HG03095 (cell line): ENCODE data around the gene NLGN1.

ENCODE experiments used
- ATAC-seq: cut with Tn5 transposase; IDR thresholded peaks from one replicate; pipeline ENCODE4 v1.9.1; 2021; ENCODE audit warnings: moderate library complexity; ENCODE audit not compliant: unreplicated experiment

NLGN1 gene

GRCh38 chr3:173624086-173624485 is 226.5 kb downstream of the NLGN1 start:
- ATAC-seq: no peak

- ATAC-seq: no peak
Observed at GRCh38 chr3:173630849-173631248, 233.3 kb downstream of the NLGN1 start.

GRCh38 chr3:173632945-173633344 is 235.4 kb downstream of the NLGN1 start:
- no peak for ATAC-seq

GRCh38 chr3:173635826-173636225 is 238.3 kb downstream of the NLGN1 start:
- no peak for ATAC-seq

GRCh38 chr3:173639098-173639497 is 241.6 kb downstream of the NLGN1 start:
- ATAC-seq: no peak

GRCh38 chr3:173641696-173642095 is 244.2 kb downstream of the NLGN1 start:
- no peak for ATAC-seq

GRCh38 chr3:173644086-173645082 is 246.8 kb downstream of the NLGN1 start:
- ATAC-seq: no peak

GRCh38 chr3:173650596-173650995 is 253.1 kb downstream of the NLGN1 start:
- no peak for ATAC-seq

GRCh38 chr3:173652093-173652492 is 254.5 kb downstream of the NLGN1 start:
- ATAC-seq: no peak

- ATAC-seq: no peak
Observed at GRCh38 chr3:173653781-173654180, 256.2 kb downstream of the NLGN1 start.

- no peak for ATAC-seq
Observed at GRCh38 chr3:173659972-173660371, 262.4 kb downstream of the NLGN1 start.

- ATAC-seq: no peak
Observed at GRCh38 chr3:173660645-173661299, 263.2 kb downstream of the NLGN1 start.

- no peak for ATAC-seq
Observed at GRCh38 chr3:173663696-173664111, 266.2 kb downstream of the NLGN1 start.

- ATAC-seq: no peak
Observed at GRCh38 chr3:173676094-173676493, 278.6 kb downstream of the NLGN1 start.

- no peak for ATAC-seq
Observed at GRCh38 chr3:173681188-173681678, 283.7 kb downstream of the NLGN1 start.

- no peak for ATAC-seq
Observed at GRCh38 chr3:173685456-173685855, 287.9 kb downstream of the NLGN1 start.

- ATAC-seq: no peak
Observed at GRCh38 chr3:173688216-173688842, 290.8 kb downstream of the NLGN1 start.

GRCh38 chr3:173690542-173691180 is 293.1 kb downstream of the NLGN1 start:
- ATAC-seq: no peak

GRCh38 chr3:173699353-173699752 is 301.8 kb downstream of the NLGN1 start:
- no peak for ATAC-seq

- no peak for ATAC-seq
Observed at GRCh38 chr3:173700336-173700735, 302.8 kb downstream of the NLGN1 start.

GRCh38 chr3:173702561-173702960 is 305.0 kb downstream of the NLGN1 start:
- ATAC-seq: no peak
